Mesodermal cell (in vitro differentiated cells): Measurements from ENCODE around the gene HMCN1.

Experiments
- H3K27ac ChIP-seq: 2 replicates; pipeline ENCODE4 v1.7.0; 2013; ENCODE audit warnings: mild to moderate bottlenecking, low read depth, low read length, moderate library complexity; ENCODE audit not compliant: severe bottlenecking
- H3K36me3 ChIP-seq: 2 replicates; pipeline ENCODE4 v1.7.1; 2013; ENCODE audit warnings: mild to moderate bottlenecking, low read length, moderate library complexity; ENCODE audit not compliant: control insufficient read depth, insufficient read depth
- H3K4me1 ChIP-seq: one replicate; pipeline ENCODE4 v1.7.1; 2013; ENCODE audit warnings: mild to moderate bottlenecking, low read length; ENCODE audit not compliant: insufficient read depth, control insufficient read depth, poor library complexity, severe bottlenecking
- H3K4me3 ChIP-seq: 2 replicates; pipeline ENCODE4 v1.7.0; 2013; ENCODE audit warnings: low read length, control low read depth, mild to moderate bottlenecking; ENCODE audit not compliant: insufficient read depth, poor library complexity, severe bottlenecking; ENCODE audit errors: extremely low read depth
- H3K9me3 ChIP-seq: 2 replicates; pipeline ENCODE4 v1.7.1; 2013; ENCODE audit warnings: mild to moderate bottlenecking, low read length, moderate library complexity; ENCODE audit not compliant: control insufficient read depth
- WGBS, 2 experiments: methylation state at CpG; one replicate each; pipeline ENCODE4 v1.1.5; 2013; ENCODE audit warnings: missing lambda C conversion rate in 2 of 2; ENCODE audit not compliant: insufficient coverage in 2 of 2; 5-methylcytosine and 5-hydroxymethylcytosine counted together

Gene HMCN1

GRCh38 chr1:186104459-186104858 lies 370.3 kb downstream of the HMCN1 start:
- H3K36me3 ChIP-seq, result no peaks in the 10 kb centered on the region
- H3K4me1 ChIP-seq, result no peaks in the 10 kb centered on the region
- no peak overlapping the region for H3K4me3 ChIP-seq
- H3K27ac ChIP-seq, result no peak overlapping the region
- H3K9me3 ChIP-seq, result no peaks in the 10 kb centered on the region
- 60 to 80% methylated on average over 1 of the region's 1 CpG for WGBS, 2 experiments

DNA sequence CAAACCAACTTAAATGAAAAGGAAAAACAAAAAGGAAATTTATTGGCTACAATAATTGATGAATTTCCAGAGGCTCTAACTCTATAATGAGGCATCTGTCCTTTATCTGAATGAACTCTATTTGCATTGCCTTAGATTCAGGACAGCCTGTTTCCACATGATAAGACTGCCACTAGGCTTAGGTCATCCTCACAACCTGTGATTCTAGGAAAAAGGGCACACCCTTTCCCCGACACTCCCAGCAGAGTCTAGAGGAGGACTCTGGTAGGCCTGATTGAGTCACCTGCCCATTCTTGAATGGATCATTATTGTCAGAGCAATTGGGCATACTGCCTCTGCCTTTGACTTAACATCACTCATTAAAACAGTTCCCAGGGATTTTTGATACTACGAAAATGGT lies 378.1 kb downstream of the HMCN1 start:
- no peak overlapping the region for H3K27ac ChIP-seq
- no peaks in the 10 kb centered on the region for H3K4me1 ChIP-seq
- WGBS, 2 experiments, result 60% methylated on average over 1 of the region's 2 CpGs; no CpG with 5 or more reads in 1 of the 2 experiments
- H3K36me3 ChIP-seq, result peaks cover under 1% of the 10 kb centered on the region
- no peaks in the 10 kb centered on the region for H3K9me3 ChIP-seq
- H3K4me3 ChIP-seq, result no peak overlapping the region

DNA sequence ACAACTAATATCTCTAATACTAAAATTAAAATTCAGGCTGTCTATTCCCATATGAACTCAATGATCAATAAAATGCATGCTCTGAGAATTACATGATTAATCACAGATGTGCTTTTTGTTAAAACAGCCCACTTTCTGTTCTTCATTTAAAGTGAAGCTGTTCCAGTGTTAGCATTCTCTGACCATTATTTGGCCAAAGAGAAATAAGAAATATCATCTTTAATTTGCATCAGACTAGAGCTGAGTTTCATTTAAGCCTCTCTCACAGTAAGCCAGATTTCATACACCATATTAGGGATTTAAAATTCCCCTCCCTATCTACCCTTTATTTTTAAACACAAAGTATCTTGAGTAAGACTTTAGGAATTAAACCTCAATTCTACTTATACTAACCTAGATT lies 379.3 kb downstream of the HMCN1 start:
- Histone ChIP-seq H3K4me1 (no peaks in the 10 kb centered on the region), H3K36me3 (peaks cover 3% of the 10 kb centered on the region), H3K9me3 (no peaks in the 10 kb centered on the region), H3K27ac (no peak overlapping the region), H3K4me3 (no peak overlapping the region)

DNA sequence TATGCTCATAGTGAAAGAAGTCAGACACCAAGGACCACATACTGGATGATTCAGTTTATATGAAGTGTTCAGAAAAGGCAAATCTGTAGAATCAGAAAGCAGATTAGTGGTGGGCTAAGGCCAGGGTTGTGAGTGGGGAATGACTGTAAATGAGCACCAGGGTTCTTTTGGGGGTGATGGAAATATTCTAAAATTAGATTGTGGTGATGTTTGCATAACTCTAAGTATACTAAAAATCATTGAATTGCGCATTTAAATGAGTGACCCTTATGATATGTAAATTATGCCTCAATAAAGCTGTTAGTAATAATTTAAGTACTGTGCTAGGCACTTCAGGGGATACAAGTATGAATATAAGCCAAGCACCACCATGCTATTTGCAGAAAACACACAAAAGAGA lies 384.5 kb downstream of the HMCN1 start:
- H3K4me3 ChIP-seq, result no peak overlapping the region
- H3K36me3 ChIP-seq, result peaks cover 3% of the 10 kb centered on the region
- no peaks in the 10 kb centered on the region for H3K4me1 ChIP-seq
- no peaks in the 10 kb centered on the region for H3K9me3 ChIP-seq
- H3K27ac ChIP-seq, result no peak overlapping the region
- WGBS, 2 experiments, result no CpG with 5 or more reads among the region's 1 CpG

DNA sequence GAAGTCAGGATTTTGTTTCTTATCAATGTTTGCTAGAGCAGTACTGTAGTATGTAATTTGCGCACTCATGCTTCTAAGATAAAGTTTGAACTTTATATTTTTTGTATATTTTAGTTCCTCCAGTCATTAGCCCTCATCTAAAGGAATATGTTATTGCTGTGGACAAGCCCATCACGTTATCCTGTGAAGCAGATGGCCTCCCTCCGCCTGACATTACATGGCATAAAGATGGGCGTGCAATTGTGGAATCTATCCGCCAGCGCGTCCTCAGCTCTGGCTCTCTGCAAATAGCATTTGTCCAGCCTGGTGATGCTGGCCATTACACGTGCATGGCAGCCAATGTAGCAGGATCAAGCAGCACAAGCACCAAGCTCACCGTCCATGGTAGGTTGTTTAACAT lies 388.6 kb downstream of the HMCN1 start:
- Histone ChIP-seq H3K4me1 (no peaks in the 10 kb centered on the region), H3K27ac (no peak overlapping the region), H3K9me3 (no peaks in the 10 kb centered on the region), H3K36me3 (no peaks in the 10 kb centered on the region), H3K4me3 (no peak overlapping the region)
- WGBS, 2 experiments, result 93 to 94% methylated on average over 6 to 7 of the region's 9 CpGs

- H3K36me3 ChIP-seq, result no peaks in the 10 kb centered on the region
- no peak overlapping the region for H3K27ac ChIP-seq
- H3K4me3 ChIP-seq, result no peak overlapping the region
- H3K4me1 ChIP-seq, result no peaks in the 10 kb centered on the region
- H3K9me3 ChIP-seq, result no peaks in the 10 kb centered on the region
- no CpG with 5 or more reads among the region's 4 CpGs for WGBS, 2 experiments
Measured at GRCh38 chr1:186125035-186125434, 390.8 kb downstream of the HMCN1 start.

DNA sequence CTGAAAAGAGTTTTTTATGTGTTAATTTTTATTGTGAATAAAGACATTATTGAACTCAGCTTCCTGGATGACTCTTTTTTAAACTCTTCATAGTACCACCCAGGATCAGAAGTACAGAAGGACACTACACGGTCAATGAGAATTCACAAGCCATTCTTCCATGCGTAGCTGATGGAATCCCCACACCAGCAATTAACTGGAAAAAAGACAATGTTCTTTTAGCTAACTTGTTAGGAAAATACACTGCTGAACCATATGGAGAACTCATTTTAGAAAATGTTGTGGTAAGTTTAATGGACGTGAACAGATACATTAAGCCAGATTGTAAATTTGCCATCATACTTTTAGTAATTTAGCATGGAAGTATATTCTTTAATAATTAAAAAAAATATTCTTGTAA lies 391.3 kb downstream of the HMCN1 start:
- Histone ChIP-seq H3K9me3 (no peaks in the 10 kb centered on the region), H3K27ac (no peak overlapping the region), H3K4me3 (no peak overlapping the region), H3K36me3 (no peaks in the 10 kb centered on the region), H3K4me1 (no peaks in the 10 kb centered on the region)
- 83% methylated on average over 1 of the region's 3 CpGs; no CpG with 5 or more reads in 1 of the 2 experiments for WGBS, 2 experiments

GRCh38 chr1:186129758-186130157 lies 395.6 kb downstream of the HMCN1 start:
- Histone ChIP-seq H3K36me3 (no peaks in the 10 kb centered on the region), H3K27ac (no peak overlapping the region), H3K4me1 (no peaks in the 10 kb centered on the region), H3K9me3 (no peaks in the 10 kb centered on the region), H3K4me3 (no peak overlapping the region)
- WGBS, 2 experiments, result 89 to 100% methylated on average over 1 of the region's 4 CpGs

DNA sequence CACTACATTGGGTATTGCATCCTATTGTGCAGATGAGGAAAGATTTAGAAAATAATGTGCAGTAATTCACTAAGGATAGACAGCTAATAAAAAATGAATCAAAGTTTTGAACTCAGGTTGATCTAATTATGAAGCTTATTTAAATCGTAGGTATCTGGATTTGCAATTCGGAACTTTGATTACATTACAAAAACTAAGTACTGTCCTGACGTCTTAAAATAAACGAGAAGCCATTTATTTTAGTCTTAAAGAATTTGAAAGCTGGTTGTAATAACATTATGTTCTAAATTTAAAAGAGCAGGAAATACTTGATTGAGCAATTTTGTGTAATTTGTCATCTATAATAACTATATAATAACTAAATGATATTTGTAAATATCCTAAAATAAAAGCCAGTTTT lies 404.9 kb downstream of the HMCN1 start:
- Histone ChIP-seq H3K4me1 (no peaks in the 10 kb centered on the region), H3K36me3 (no peaks in the 10 kb centered on the region), H3K4me3 (no peak overlapping the region), H3K27ac (no peak overlapping the region), H3K9me3 (no peaks in the 10 kb centered on the region)
- 100% methylated on average over 1 of the region's 4 CpGs; no CpG with 5 or more reads in 1 of the 2 experiments for WGBS, 2 experiments

DNA sequence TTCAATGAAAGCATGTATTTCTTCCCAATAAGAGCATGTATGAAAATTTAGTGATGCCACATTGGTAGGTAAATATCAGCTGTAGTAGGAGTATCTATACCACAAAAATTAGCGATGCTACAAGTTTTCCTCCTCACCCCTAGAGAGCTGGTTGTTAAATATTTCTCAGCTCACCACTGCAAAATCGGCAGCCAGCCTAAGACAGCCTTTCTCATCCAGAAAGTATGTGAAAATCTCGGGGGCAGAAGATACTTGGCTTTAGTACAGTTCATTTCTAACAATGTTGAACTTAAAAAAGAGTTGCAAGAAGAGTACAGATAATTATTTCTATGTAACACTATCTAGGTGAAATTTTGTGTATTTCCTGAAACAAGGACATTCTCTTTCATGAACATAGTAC lies 405.5 kb downstream of the HMCN1 start:
- no peaks in the 10 kb centered on the region for H3K36me3 ChIP-seq
- H3K27ac ChIP-seq, result no peak overlapping the region
- no peaks in the 10 kb centered on the region for H3K4me1 ChIP-seq
- H3K4me3 ChIP-seq, result no peak overlapping the region
- 86% methylated on average over 1 of the region's 3 CpGs; no CpG with 5 or more reads in 1 of the 2 experiments for WGBS, 2 experiments
- no peaks in the 10 kb centered on the region for H3K9me3 ChIP-seq

DNA sequence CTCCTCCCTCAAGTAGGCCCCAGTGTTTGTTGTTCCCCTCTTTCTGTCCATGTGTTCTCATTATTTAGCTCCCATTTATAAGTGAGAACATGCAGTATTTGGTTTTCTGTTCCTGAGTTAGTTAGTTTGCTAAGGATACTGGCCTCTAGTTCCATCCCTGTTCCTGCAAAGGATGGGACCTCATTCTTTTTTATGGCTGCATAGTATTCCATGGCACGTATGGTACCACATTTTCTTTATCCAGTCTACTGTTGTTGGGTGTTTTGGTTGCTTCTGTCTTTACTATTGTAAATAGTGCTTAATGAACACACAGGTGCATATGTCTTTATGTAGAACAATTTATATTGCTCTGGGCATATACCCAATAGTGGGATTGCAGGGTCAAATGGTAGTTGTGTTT lies 408.0 kb downstream of the HMCN1 start:
- no peaks in the 10 kb centered on the region for H3K4me1 ChIP-seq
- H3K36me3 ChIP-seq, result no peaks in the 10 kb centered on the region
- no CpG with 5 or more reads among the region's 1 CpG for WGBS, 2 experiments
- no peak overlapping the region for H3K27ac ChIP-seq
- no peaks in the 10 kb centered on the region for H3K9me3 ChIP-seq
- no peak overlapping the region for H3K4me3 ChIP-seq

DNA sequence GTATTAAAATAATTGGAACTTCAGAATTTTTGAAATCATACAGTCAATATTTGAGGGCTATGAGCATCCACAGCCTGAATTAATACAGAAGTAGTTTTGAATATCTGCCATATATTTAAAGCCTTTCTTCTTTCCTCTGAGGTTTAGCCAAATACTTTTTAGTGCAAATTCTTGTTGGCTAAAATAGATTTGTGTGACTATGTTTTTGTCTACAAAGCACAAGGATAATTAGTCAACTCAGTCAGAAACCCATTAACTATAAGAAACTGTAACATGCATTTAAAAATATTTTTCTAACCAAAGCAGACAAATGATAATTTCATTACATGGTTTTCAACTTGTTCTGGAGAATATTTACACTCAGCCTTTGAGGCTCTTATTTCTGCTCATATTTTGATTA lies 408.7 kb downstream of the HMCN1 start:
- H3K4me3 ChIP-seq, result no peak overlapping the region

More for the DNA sequence above, 408.7 kb downstream of the HMCN1 start:
- H3K9me3 ChIP-seq, result no peaks in the 10 kb centered on the region
- H3K4me1 ChIP-seq, result no peaks in the 10 kb centered on the region
- H3K27ac ChIP-seq, result no peak overlapping the region
- H3K36me3 ChIP-seq, result no peaks in the 10 kb centered on the region
